HS-27A (cell line): ENCODE data around the gene SYT2.
"Not testable (repeated sequence)": the region's sequence is repeated elsewhere in the genome, so short reads cannot be mapped to it uniquely, and the experiment has no call there.

Experiments
- DNase-seq: peaks from one replicate; pipeline ENCODE4 v3.0.0-alpha.2; 2012; ENCODE audit warnings: low read depth, missing footprints

Gene SYT2

DNA sequence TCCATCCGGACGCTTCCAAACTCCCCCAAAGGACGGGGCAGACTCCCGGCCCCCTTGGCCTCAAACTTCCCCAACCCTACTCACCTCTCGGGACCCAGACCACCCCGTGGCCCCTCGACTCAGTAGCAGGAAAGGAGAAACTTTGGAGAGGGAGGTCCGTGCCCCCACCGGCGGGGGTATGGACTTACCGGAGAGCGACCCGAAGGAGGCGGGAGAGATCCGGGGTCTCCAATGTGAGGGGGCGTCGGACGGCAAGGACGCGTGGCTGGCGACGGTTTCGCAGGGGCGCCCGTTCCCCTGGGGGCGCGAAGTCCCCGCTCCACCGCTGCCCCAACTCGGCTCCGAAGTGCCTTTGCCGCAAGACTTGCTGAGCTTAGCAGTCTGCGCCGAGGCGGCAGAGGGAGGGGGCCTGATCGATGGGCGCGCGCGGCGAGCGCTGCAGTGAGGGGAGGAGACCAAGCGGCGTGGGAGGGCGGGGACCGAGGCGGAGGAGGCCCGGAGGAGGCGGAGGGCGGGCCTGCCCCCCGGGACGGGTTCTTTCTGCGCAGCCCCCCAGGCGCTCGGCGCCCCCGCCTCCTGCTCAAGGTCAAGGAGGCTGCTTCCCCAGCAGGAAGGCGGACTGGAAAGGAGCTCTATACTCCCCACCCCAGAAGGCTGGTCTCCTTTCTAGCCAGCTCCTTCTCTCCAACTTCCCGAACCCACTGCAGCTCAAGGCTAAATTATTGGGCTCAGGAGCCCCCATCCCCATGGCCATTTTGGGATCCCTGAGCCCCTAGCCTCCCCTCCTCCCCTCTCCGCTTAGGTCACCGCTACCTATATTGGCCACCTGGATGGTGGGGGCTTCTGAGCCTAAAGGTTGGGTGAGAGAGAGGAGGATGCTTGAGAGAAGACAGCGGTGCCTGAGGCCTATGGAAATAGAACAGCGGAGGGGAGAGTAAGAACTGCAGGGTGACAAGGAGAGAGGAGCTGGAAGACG, at the start of gene SYT2:
Gene SYT2, minus strand, starts transcription at position 385 of the 976 bp plus-strand sequence. CDS start 104,682 bp downstream, outside the sequence.
- no peak for DNase-seq

DNA sequence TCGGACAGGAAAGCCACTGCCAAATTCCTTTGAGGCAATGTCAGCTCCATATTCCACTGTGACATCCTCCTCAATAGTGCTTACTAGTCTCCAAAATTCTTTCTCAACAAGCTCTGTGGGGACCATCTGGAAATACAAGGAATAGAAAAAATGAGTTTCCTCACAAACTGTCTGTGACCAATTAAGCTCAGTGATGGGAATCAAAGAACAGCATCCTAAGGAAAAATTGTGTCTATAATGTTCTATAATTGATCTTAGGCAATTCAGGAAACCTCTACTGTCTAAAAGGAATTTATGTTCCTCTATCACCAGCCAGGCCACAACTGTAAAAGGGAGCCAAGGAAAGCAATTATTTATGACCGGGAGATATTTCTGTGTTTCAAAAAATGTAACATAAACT, 46.1 kb upstream of the SYT2 start:
- DNase-seq, result no peak

DNA sequence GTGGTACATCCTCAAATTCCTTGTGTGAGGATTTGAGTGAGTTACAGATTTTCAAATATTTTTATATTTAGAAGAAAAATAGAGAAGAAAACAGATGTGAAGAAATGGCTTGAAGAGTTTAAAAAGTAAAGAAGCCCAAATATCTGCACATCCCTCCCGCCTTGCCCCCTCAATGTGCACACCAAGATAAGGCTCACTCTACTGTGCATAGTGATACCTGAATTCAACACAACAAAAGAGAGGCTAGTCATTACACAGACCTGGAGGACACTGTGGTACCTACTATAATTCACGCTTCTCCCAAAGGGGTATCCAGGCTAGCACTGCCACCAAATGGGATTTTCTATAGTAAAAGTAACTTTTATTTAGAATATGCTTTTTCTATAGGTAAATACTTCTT, 44.0 kb upstream of the SYT2 start:
- no peak for DNase-seq

DNA sequence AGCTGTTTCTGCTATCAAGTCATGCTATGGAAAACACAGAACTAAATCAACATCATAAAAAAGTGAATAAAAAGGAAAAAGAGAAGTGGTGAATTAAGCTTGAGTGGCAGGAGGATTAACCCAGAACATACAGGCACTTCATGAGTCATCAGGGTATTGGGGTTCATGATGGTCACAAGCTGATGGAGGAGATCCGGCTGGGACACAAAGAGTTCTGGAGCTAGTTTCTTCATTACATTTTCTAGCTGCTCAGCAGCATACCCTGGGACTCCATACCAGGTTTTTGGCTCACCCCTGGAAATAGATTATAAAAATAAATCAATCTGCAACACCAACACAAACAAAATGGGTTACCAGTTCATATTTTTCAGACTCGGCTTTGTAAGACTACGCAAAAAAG, 42.5 kb upstream of the SYT2 start:
- no peak for DNase-seq

DNA sequence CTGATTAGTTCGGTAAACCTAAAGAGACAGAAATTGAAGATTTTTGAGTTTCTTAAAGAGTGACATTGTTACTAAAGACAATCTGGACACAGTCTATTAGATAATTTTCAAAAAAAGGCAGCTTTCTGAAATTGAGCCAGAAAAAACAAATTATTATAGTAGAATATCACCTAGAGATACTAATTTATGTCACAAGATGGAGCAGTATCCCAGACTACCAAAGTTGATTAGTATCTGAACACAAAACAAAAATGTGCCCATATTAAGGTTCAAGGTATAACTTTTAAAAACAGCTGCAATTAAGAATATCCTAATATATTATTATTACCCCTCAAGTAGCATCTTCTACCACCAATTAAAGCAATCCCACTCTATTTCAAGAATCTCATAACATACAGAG, 40.5 kb upstream of the SYT2 start:
- no peak for DNase-seq

DNA sequence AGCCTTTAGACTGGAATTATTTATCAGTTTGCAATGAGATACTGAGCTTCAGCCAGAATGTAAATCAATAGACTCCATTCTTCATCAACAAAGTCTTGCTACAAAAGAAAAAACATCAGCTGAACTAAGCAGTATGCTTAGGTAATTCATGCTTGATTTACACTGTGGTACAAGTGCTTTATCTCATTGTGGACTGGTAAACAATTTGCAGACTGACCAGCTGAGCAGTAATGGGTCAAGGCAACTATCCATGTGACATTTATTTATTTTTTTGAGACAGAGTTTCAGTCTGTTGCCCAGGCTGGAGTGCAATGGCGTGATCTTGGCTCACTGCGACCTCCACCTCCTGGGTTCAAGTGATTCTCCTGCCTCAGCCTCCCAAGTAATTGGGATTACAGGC, 39.8 kb upstream of the SYT2 start:
- no peak for DNase-seq

DNA sequence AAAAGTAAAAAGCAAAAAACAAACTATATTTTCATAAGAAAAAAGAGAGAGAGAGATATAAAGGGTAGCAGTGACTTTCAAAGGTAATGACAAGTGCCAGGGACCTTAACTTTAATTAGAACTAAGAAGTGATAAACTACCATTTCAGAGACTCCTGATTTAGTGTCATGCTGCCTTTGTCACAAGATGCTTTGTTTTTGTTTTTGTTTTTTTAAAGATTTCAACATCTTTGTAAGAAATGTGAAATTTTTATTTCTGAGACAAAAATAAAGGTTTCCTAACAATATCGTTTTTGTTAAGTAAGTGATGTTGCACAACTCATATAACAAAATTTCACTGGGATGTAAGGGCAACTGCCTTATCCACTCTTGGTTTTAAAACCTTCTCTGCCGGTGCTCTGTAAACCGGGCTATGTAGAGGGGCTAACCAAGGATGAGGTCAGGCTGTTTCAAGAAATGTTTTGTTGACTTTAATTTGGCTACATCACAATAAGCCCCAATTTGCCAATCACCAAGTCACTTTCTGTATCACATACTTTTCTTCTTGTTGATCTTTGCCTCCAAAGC, 35.2 kb upstream of the SYT2 start:
- no peak for DNase-seq

DNA sequence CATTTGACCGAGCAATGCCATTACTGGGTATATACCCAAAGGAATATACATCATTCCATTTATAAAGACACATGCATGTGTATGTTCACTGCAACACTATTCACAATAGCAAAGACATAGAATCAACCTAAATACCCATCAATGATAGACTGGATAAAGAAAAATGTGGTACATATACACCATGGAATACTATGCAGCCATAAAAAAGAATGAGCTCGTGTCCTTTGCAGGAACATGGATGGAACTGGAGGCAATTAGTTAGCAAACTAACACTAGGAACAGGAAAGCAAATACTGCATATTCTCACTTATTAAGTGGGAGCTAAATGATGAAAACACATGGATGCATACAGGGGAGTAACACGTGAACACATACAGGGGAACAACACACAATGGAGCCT, 34.5 kb upstream of the SYT2 start:
- not testable (repeated sequence) for DNase-seq

DNA sequence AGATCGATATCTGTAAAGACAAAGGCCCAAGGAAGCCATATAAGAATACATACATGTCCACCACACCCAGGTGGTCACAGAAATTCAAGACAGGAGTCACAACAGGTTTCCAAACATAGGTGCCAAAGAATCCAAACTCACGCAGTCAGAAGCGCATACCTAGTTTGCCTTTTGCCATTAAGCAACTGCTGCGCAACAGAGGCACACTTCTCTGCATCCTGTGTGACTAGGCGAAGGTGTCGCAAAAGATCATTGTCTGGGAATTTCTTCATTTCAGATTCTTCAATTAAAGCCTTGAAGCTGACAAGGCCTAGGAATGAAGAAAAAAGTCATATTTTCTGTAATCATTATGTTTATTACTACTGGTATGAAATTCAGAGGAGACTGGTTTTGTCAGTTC, 32.2 kb upstream of the SYT2 start:
- DNase-seq, result no peak

DNA sequence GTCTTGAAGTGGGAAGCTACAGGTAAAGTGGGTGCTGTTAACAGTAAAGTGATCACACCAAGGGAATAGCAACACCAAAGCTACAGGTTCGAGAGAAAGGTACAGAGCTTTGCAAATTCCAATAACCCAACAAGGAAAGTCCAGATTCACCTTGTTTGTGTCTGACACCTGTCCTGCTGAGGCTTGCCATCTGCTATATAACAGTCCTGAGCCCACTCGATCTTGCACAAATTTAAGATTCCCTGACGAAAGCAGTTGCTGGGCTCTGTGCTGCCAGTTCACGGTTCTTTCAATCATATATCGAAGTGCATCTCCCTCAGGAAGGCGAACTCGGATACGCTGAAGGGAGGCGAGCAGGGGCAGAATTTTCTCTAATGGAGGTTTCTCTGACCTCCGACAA, 23.0 kb upstream of the SYT2 start:
- no peak for DNase-seq

DNA sequence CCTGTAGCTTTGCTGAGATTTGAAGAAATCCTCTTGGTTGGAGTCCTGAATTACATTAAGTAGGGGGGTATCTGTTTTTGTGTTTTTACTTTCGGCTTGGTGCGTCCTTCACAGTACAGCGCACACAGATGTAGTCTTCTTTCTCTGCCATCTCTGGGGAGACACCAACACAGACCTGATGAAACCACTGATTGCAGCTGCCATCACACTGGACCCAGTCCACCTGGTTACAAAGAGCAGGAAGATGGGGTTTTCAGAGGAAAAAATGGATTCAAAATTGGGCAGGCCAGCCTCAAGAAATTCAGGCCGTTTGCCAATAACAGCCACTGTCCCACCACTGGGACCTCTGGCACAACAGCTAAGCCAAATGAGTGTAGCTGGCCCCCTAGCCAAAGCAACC, 18.7 kb upstream of the SYT2 start:
- DNase-seq, result no peak

DNA sequence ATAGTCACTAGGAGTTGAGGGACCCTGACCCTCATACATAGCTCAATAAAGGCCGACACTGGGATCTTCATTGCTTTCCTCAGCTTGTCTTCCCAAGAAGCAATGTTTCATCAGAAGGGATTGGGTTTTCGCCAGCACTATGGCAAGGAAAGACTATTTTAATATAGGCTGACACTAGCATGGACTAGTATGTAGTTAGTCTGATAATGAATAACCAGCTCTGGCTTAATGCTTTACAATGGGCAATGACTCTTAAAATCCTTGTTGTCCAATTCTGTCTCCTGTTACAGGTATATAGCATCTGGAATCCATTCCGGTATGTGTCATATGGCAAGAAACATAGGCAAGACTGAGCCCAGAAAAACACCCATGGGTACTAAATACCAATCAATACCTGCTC, 15.3 kb upstream of the SYT2 start:
- no peak for DNase-seq

DNA sequence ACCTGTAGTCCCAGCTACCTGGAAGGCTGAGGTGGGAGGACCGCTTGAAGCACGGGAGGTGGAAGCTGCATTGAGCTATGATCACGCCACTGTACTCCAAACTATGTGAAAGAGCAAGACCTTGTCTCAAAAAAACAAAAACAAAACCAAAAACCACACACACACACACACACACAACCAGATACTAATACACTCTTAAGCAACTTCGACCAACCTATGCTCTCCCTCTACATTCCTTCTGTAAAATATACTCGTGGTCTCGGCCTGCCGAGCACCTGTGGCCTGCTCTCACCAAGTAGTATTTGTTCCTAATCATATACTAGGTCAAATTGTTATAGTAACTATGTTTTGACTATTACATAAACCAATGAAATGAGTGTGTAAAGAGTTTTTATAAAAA, 13.5 kb upstream of the SYT2 start:
- DNase-seq, result no peak

DNA sequence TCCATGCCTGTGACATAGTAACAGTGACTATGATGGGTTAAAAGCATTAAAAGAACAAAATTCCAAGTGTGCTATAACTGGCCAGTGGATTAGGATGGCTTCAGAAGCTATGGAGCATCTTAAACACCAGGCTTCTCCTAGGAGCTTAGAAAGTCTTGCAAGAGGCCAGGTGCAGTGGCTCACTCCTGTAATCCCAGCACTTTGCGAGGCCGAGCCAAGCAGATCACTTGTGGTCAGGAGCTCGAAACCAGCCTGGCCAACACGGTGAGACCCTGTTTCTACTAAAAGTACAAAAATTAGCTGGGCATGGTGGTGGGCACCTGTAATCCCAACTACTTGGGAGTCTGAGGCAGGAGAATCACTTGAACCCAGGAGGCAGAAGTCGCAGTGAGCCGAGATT, 12.8 kb upstream of the SYT2 start:
- not testable (repeated sequence) for DNase-seq

DNA sequence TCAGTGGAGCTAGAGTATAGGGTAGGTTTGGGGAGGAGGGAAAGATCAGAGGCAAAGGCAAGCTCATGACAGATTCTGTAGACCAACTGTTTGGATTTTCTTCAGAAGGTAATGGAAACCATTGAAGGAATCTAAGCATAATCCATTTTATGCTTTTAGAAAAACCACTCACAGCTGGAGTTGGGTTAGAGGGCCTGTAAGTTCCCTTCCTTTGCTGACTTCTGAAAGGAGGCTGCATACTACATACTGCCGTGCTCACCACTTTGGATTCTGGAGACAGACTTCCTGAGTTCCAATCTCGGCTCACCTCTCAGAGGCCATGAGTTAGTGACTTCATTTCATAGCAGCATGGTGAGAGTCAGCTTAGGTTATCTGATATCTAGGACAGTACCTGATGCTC, 6.4 kb upstream of the SYT2 start:
- DNase-seq, result no peak

DNA sequence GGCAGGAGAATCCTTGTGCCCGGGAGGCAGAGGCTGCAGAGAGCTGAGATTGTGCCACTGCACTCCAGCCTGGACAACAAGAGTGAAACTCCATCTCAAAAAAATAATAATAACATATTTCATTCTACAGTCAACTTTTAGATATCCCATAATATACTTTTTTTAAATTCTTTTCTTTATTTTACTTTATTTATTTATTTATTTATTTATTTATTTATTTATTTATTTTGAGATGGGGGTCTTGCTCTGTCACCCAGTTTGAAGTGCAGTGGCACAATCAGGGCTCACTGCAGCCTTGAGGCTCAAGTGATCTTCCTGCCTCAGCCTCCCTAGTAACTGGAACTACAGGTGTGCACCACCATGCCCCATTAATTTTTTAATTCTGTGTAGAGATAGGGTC, 3.9 kb upstream of the SYT2 start:
- not testable (repeated sequence) for DNase-seq

DNA sequence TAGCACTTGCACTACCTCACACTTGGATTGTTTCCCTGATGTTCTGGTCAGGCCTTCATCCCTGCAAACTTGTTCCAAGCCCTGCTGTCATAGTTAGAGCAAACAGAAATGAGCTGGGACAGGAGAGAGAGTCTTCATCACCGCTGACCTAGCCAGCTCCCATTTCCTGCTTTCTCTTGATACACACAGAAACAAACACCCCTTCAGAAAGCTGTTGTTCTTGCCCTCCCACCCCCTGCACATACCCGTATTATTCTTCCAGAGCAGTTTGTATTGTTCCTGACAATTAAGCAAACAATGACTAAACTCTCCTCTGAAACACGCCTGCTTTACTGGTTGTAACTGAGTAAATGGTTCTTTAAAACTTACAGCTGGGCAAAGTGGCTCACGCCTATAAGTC, 2.9 kb upstream of the SYT2 start:
- no peak for DNase-seq

DNA sequence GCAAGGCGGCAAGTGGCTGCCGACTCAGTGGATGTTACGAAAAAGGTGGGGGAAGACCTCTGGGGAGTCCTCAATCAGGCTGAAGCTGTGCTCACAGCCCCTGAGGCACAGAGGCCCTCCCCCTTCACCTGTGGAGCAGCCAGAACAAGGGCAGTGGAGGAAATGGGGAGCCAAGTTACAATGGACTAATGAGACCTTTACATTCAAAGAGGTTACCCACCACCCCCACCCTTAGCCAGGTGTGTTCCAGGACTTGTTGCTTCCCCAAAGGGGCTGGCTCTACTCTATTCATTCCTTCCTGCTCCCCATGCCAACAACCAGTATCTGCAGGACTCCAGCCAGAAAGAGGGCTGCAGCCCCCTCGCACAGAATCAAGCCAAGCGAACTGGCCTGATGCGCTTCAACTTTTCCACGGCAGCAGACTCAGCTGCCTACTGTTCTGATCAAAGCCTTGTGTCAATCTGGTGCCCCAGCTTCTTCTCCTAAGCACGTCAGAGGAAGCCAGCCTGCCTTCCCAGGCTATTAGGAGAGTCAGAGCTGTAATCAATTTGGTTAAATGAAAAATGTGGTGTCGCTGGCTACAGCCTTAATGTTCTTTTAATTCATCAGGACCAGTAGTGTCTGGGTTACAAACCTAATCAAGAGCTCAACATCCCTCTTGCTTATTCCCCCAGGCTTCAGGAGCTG, 1.8 kb upstream of the SYT2 start:
- DNase-seq, result no peak

DNA sequence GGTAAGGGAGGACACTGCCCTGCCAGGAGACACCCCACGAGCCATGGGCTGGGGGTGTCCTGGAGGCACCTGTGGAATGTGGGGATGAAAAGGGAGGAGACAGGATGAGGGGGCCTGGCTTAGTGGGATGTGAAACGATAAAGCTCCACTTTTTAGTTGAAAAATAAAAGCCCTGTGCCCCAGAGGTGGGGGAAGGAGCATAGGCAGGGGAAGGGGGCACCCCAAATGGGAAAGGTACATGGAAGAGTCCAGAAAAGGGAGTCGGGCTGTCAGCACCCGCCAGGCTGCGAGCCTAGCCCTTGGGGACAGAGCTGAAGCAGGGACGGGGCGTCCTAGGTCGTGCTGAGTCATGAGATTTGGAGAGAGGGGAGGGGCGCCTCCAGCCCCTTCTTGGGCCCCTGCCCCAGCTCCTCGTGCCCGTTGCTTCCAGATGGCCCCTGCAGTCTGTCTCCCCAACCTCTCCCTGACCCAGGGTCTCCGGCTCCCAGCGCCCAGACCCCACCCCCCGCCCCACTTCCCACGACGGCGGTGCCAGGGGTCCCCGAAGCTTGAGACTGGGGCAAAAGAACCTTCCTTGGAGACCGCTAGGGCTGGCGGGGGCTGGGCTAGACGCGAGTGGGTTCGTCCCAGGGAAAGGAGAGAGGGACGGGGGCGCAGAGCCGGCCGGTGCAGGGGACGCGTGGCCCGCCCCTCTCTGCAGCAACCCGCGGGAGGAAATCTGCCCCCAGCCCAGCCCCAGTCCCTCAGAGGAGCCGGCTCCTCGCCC, 795 bp downstream of the SYT2 start:
- no peak for DNase-seq

DNA sequence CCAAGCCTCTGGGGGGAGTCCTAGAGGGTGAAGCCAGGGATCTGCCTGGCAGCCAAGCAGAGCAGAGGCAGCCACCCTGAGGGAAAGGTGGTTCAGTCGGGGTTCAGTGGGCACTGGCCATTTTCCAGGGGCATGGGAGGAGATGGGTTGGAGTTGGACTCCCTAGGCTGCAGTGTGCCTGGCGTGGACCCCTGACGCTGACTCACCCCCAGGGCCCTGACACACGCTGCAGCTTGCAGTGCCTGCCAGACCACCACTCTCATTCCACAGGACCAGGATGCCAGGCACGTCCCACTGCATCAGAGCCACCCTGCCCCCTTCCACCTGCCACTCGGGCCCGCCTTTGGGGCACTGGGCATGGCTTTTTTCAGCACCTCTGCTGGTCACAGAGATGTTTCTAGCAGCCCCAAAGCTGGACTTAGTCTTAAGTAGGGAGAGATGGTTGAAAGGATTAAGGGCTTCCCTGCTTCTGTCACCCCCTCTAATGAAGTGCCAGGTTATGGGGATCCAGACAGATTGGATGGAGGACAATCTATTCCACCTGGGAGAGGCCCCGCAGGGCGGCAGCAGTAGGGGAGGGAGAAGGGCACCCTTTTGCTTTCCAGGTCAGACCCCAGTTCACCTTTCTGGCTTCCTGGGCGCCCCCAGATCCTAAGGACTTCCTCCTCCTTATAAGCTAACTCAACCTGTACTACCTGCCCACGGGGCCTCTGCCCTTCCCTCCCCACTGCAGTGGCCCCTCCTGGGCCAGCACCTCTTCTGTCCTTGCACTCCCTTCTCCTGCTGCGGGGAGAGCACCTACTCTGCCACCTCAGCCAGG, 1.6 kb downstream of the SYT2 start:
- no peak for DNase-seq

DNA sequence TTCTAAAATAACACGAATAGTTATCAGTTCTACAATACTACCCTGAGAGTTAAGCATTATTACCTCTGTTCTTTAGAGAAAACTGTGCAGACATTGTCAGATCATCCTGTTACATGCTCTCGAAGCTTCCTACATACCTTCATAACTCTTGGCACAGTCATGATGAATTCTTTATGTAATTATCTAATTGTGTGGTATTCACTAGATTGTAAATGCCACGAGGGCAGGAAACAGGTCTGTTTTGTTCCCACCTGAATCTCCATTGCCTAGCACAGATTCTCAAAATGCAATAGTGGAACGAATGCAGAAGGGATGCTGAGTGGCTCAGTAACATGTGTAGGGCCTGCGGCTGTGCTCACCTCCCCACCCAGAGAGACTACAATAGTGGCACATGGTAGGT, 3.4 kb downstream of the SYT2 start:
- DNase-seq, result no peak
